ACHN (cell line): ENCODE results near the gene TTI1.
A peak's percentile ranks its signal among the peaks of the same experiment; 100 is the strongest.
"Not testable (repeated sequence)": the region's sequence is repeated elsewhere in the genome, so short reads cannot be mapped to it uniquely, and the experiment has no call there.

Experiments used
- DNase-seq: peaks from one replicate; pipeline ENCODE4 v3.0.0-alpha.2; 2015
- in situ Hi-C: cut with HindIII; loops from 2 replicates; pipeline ENCODE4 v1.10.0; 2017; ENCODE audit warnings: low sequenced_read_pairs, low pct_ligation_motif_present, low pct_unique_long_range_greater_than_20kb

Gene TTI1

GRCh38 chr20:37979021-37979985, 54.0 kb downstream of the TTI1 start:
- no peak for DNase-seq
- in situ Hi-C loops = no loop called here

GRCh38 chr20:37977786-37978185, 55.5 kb downstream of the TTI1 start:
- in situ Hi-C loops = no loop called here
- DNase-seq = no peak

GRCh38 chr20:37977338-37977737, 55.9 kb downstream of the TTI1 start:
- no peak for DNase-seq
- in situ Hi-C loops = no loop called here

GRCh38 chr20:37976887-37977286, 56.4 kb downstream of the TTI1 start:
- no peak for DNase-seq
- in situ Hi-C loops = no loop called here

- DNase-seq = no peak
Measured at GRCh38 chr20:37973059-37973910, 60.0 kb downstream of the TTI1 start.

GRCh38 chr20:37972256-37973058, 60.8 kb downstream of the TTI1 start:
- in situ Hi-C loops = no loop called here
- no peak for DNase-seq

More at GRCh38 chr20:37973059-37973910, 60.0 kb downstream of the TTI1 start:
- in situ Hi-C loops = no loop called here

GRCh38 chr20:37971561-37972127, 61.6 kb downstream of the TTI1 start:
- in situ Hi-C loops = no loop called here
- DNase-seq = no peak

- DNase-seq = no peak
- in situ Hi-C loops = no loop called here
Measured at GRCh38 chr20:37970856-37971245, 62.4 kb downstream of the TTI1 start.

GRCh38 chr20:37969949-37970855, 63.1 kb downstream of the TTI1 start:
- in situ Hi-C loops = no loop called here
- peak; percentile 11 for DNase-seq

- no peak for DNase-seq
- in situ Hi-C loops = no loop called here
Measured at GRCh38 chr20:37968841-37969401, 64.3 kb downstream of the TTI1 start.

- in situ Hi-C loops, DNase-seq: not testable (repeated sequence)
Measured at GRCh38 chr20:37963483-37963882, 69.8 kb downstream of the TTI1 start.

- DNase-seq = no peak
- in situ Hi-C loops = no loop called here
Measured at GRCh38 chr20:37961066-37961465, 72.2 kb downstream of the TTI1 start.

- DNase-seq = no peak
- in situ Hi-C loops = no loop called here
Measured at GRCh38 chr20:37958856-37959520, 74.3 kb downstream of the TTI1 start.

GRCh38 chr20:37956107-37956585, 77.1 kb downstream of the TTI1 start:
- no peak for DNase-seq
- in situ Hi-C loops = no loop called here

- in situ Hi-C loops = no loop called here
Measured at GRCh38 chr20:37955511-37955910, 77.7 kb downstream of the TTI1 start.

GRCh38 chr20:37954626-37955025, 78.6 kb downstream of the TTI1 start:
- in situ Hi-C loops = no loop called here
- DNase-seq = no peak

More at GRCh38 chr20:37955511-37955910, 77.7 kb downstream of the TTI1 start:
- DNase-seq = no peak
